Ovary (tissue), 3 donors: ENCODE results near the gene ITGB6.

Experiments
- EP300 ChIP-seq: sonication (generic); formaldehyde crosslinking; IDR thresholded peaks from one replicate; pipeline ENCODE4 v1.6.1; 2017; ENCODE audit warnings: antibody characterized with exemption
- POLR2A ChIP-seq: fragments of 450-650 bp; IDR thresholded peaks from one replicate; pipeline ENCODE4 v1.6.1; 2017; ENCODE audit warnings: antibody characterized with exemption, mild to moderate bottlenecking, moderate library complexity
- TF ChIP-seq, protein P1 (sequence below), 3 donors: fragments of 450-650 bp in 2 of 3; fragments of 200-600 bp in 1 of 3; IDR thresholded peaks; one replicate each; pipeline versions ENCODE4 v1.5.1 to v1.8.0; 2016 to 2022; ENCODE audit warnings: antibody characterized with exemption in 3 of 3, mild to moderate bottlenecking in 1 of 3
- donor health status: DM: no; HTN: no; CAD: no.

DNA sequence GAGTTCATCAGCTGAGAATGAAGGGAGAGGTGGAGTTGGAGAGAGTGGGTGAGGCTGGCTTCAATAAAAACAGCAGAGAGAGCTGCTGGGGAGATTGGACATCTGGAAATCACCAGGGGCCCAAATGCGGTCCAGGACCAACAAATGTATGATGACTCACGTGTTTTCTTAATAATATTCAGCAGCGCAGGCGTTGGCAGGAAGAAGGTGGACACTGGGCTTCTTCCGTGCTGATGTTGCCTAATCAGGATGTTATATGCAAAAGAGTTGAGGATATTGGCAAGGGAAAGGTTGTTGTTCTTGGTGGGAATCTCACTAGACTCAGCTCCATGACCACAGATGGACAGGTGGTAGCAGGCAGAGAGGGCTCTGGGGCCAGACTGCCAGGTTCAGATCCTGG is 124.9 kb downstream of the ITGB6 start:
- TF ChIP-seq, protein P1, sequence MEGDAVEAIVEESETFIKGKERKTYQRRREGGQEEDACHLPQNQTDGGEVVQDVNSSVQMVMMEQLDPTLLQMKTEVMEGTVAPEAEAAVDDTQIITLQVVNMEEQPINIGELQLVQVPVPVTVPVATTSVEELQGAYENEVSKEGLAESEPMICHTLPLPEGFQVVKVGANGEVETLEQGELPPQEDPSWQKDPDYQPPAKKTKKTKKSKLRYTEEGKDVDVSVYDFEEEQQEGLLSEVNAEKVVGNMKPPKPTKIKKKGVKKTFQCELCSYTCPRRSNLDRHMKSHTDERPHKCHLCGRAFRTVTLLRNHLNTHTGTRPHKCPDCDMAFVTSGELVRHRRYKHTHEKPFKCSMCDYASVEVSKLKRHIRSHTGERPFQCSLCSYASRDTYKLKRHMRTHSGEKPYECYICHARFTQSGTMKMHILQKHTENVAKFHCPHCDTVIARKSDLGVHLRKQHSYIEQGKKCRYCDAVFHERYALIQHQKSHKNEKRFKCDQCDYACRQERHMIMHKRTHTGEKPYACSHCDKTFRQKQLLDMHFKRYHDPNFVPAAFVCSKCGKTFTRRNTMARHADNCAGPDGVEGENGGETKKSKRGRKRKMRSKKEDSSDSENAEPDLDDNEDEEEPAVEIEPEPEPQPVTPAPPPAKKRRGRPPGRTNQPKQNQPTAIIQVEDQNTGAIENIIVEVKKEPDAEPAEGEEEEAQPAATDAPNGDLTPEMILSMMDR (IDR thresholded peaks at IDR 0.05): no peak
- TF ChIP-seq EP300 (no peak), POLR2A (no peak)
